HG02884 (cell line): ENCODE data around the gene DEPP1.
A peak's percentile ranks its signal among the peaks of the same experiment; 100 is the strongest.

ENCODE experiments used
- ATAC-seq: cut with Tn5 transposase; IDR thresholded peaks from one replicate; pipeline ENCODE4 v1.9.1; 2021; ENCODE audit warnings: mild to moderate bottlenecking, moderate library complexity; ENCODE audit not compliant: unreplicated experiment

Gene DEPP1

DNA sequence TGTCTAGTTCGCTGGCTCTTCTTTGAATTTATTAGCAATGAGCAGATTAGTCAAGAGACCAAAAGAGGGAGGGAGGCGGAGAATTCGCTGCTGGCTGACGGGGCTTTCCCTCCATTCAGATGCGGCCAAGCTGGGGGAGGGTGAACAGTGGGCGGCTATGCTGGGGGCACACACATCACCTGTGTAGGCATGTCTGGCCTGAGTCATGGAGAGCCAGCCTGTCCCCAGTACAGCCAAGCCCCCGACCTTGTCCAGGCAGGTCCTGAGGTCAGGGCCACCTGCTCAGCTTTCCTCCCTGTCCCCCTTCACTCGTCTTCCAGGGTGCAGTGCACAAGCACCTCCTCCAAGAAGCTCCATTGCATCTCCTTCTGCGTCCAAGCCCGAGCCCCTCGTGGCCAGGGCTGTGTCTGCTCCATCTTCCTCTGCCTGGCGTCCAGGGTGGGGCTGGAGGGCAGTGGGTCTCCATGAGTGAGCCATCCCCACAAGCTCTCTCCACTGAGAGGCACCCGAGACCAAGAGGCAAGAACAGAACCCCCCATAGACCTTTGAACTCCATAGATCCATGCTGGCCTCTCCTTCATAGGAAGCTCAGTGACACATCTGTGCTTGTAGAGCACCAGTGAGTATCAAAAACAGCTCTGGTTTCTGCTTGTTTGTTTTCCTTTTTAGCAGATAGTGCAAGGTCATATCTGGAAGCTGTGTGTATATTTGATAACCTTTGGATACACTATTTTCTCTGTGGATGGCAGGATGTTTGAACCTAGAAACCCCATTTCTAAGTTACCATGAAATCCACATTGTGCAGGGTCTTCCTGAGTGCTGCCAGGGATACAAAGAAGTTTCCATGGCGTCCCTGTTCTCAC, 1.9 kb upstream of the DEPP1 start:
- ATAC-seq = no peak

- no peak for ATAC-seq
Observed at GRCh38 chr10:44979281-44980191, 927 bp upstream of the DEPP1 start.

GRCh38 chr10:44978213-44978569, 418 bp downstream of the DEPP1 start:
- ATAC-seq = no peak

- ATAC-seq = no peak
Observed at GRCh38 chr10:44977287-44978212, 1.1 kb downstream of the DEPP1 start.

DNA sequence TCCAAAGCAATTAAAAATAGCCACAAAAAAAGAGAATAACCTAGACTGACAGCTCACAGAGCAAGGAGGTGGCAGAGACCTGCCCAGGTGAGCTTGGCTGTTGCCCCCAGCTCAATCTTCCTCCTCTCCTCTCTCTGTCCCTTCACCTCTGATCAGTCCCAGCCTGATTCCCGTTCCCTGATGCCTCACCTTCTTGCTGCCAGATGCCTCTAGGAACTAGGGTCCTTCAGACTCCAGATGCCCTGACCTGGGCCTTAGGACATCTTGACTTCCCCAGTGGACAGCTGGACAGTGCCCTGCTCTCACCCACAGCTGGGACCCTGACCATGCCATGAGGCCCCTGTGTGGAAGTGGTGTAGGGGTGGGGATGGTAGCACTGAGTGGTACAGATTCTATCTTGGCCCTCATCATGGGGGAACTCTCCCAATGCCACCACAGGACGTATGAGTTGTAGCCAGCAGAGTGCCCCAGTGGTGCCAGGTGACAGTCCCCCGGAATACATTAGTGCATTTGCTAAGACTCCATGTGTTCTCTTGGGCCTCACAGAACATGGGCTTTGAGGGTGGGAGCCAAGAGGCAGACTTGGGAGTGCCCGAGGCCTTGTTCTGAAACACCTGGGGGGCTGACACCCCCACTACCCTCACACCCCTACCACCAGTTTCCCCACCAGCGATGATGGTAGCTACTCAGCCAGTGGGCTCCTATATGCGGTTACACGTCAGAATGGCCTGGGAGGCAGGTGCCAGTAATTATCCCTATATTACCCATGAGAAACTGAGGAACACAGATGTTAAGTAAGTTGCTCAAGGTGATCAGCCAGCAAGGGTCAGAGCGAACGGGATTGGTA, 2.0 kb downstream of the DEPP1 start:
- ATAC-seq = no peak

DNA sequence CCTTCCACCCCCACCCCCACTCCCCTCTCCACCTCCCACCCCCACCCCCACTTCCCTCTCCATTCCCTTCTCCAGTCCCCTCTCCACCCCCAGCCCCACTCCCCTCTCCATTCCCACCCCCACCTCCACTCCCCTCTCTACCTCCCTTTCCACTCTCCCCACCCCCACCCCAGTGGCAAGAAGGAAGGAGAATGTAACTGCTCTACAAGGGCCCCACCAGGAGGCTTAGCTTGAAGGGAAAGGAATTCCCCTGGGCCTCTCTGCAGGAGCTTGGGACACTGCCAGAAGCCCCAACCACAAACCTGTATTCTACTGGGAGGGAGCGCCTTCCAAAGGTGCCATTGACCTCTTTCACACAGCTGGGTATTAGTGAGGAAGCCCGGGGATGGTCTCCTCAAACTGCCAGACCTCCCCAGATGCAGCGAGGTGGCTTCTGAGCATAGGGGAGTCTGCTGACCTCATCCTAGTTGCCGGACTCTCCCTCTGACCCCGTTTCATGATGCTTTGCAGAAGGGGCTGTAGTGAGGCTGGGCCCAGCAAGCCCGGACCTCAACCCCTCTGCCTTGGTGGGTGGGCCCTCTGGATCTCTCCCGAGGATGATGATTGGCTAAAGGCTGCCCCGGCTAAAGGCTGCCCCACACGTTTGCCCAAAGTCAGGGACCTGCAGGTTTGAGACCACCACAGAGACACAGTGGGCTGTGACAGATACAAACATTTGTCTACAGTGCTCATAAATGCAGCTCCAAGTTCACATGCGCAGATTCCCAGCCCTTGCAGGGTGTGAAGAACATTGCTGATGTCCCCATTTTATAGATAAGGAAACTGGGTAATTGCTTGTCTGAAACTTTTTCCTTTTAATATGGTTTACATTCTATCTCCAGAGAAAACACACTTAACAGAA, 2.9 kb downstream of the DEPP1 start:
- no peak for ATAC-seq

GRCh38 chr10:44974628-44975430, 3.8 kb downstream of the DEPP1 start:
- ATAC-seq = peak; percentile 68

DNA sequence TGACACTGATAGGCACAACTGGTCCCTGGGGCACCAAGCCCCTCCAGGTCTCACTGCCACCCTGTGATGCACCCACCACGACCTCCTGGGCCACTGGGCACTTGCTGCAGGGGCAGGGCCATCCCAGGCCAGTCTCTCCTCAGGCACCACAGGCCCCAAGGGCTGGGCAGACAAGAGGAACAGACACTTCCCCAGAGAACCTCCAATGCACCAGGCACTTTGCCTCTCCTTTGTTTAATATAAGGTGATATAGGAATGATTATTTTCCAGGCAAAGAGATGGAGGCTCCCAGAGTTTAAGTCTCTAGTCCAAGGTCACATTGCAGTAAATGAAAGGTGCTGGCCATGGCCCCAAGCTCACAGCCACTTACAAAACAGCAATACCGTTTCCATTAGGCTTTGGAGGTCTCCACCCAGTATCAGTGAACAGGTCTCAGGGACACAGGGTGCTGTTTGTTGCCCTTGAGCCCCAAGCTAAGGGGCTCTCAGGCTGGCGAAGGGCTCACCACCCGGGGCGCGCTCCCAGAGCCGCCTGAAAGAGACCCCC, 4.5 kb downstream of the DEPP1 start:
- ATAC-seq = peak; percentile 1

- ATAC-seq = no peak
Observed at GRCh38 chr10:44973323-44974081, 5.1 kb downstream of the DEPP1 start.

DNA sequence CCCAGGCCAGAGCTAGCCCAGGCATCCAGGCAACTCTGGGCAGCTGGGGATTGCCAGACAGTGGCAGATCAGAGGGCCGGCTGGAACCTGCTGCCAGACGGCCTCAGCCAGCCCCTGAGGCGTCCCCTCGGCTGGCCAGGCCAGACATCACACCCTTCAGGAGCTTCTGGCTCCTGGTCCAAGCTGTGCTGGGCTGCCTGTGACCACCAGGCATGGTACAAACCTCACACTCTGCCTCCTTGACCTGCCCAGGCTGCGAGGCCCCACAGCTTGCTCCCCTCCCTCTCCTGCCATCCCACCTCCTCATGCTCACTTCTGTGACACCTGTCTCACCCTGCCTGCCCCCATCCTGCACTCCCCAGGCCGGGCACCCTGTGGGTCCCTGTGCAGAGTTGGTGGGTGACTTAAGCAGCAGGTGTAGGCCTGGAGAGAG, 5.7 kb downstream of the DEPP1 start:
- no peak for ATAC-seq

DNA sequence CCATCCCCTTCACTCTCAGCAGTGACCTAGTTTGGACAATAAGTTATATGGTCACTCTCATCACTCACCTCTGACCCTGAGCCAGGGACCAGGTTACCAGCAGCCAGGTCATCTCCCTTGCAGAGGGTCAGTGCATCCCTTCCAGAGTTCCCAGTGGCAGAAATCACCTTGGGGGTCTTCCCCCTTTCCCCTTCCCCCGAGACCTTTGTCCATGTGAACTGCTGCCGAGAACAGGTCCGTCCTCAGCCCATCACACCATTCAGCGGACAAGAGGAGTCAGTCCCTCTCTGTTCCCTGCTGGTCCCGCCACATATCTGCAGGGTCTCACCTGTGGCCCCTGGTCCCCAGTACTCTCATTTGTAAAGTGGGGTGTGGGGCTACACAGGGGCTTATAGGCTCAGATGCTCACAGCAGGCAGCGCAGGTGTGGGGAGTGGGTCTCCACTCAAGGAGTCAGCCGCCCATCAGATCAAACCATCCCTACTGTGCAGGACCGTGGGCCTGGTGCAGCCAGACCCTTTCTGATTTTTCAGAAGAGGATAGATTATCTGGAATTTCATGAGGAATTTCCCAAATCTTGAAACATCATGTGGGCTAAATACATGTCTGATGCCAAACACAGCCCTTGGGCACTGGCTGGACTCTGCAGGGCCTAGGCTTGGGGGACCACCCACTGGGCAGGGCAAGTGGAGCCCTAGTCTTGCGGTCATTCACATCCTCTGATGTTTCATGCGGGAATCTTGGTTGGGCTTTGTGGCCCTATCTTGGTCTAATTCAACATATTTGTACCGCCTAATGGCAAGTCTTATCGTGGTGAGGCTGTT, 6.5 kb downstream of the DEPP1 start:
- no peak for ATAC-seq

- ATAC-seq = no peak
Observed at GRCh38 chr10:44971434-44971833, 7.2 kb downstream of the DEPP1 start.

- no peak for ATAC-seq
Observed at GRCh38 chr10:44970812-44971395, 7.7 kb downstream of the DEPP1 start.

DNA sequence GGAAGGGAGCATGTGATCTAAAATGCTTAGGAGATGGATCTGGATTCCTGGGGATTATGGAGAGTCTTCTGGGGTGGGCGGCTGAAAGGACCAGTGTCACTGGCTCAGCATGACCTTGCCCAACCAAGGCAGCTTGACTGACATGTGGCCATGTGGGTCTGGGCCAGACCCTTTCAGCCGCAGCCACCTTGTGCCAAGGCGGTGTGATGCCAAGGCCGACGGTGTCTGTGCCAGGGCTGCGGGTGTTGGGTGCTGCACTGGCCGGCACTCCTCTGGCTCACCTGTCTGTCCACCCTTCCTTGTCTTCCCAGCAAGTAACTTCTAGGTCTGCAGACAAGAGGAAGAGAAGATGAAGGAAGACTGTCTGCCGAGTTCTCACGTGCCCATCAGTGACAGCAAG, 8.8 kb downstream of the DEPP1 start:
- no peak for ATAC-seq

DNA sequence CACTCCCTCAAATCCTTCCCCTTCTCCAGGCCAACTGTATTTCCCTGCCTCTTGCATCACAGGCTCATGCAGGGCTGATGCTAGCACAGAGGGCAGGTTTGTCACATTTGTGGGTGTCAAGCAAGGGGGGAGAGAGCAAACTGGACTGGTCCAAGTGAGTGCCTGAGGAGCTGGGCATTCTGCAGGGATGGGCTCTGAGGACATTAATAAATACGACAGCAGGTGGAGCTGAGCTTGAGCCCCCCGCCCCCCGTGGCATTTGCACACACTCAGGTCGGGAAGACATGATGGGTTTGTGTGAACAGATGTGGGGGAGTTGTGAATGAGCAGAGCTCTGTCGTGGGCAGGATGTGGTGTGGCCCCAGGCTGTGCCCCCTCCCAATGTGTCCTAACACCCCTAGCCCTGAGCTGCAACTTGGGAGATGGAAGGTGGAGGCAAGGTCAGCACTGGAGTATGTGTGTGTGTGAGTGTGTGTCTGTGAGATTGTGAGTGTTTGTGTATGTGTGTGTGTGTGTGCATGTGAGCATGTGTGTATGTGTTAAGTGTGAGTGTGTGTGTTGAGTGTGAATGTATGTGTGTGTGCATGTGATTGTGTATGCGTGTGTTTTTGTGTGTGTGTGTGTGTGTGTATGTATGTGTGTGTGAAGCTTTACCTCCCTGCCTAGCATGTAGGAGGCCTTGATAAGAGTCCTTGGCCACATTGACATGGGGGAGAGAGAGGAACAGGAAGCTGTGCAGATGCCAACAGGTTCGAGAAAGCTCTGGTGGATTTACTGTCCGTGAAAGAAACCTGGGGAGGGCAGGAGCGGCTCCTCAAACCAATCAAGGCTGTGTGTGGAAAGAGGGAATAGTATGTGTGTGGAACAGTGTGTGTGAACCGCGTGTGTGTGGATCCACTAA, 9.9 kb downstream of the DEPP1 start:
- no peak for ATAC-seq
